Testis (tissue), 2 donors: ENCODE results near the gene POGZ.

ENCODE experiments used
- POLR2A ChIP-seq: fragments of 450-650 bp; IDR thresholded peaks from one replicate; pipeline ENCODE4 v1.6.1; 2017; ENCODE audit warnings: antibody characterized with exemption, mild to moderate bottlenecking, moderate library complexity
- TF ChIP-seq, protein P1 (sequence below), 3 experiments: fragments of 450-650 bp in 2 of 3; fragments of 200-600 bp in 1 of 3; sonication (generic) in 1 of 3; IDR thresholded peaks; one replicate each; pipeline ENCODE4 v1.5.1; 2016 to 2019; ENCODE audit warnings: antibody characterized with exemption in 3 of 3, mild to moderate bottlenecking in 2 of 3, moderate library complexity in 1 of 3

DNA sequence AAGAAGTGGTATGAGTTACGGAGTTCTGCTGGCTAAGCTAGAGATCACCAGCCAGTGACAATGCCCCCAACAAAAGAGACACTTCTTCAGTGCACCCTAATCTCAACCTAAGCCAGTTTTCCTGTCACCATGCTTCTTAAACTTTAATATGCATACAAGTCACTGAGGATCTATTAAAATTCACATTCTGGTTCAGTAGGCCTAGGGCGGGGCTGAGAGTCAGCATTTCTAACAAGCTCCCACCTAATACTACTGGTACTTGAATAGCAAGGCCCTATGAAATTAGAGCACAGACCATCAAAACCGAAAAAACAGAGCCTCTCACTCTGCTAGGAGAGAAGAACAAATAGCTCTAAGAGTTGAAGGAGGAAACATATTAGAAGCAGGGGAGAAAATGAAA lies 52.0 kb downstream of the POGZ start:
- no peak for TF ChIP-seq POLR2A
- TF ChIP-seq, protein P1, sequence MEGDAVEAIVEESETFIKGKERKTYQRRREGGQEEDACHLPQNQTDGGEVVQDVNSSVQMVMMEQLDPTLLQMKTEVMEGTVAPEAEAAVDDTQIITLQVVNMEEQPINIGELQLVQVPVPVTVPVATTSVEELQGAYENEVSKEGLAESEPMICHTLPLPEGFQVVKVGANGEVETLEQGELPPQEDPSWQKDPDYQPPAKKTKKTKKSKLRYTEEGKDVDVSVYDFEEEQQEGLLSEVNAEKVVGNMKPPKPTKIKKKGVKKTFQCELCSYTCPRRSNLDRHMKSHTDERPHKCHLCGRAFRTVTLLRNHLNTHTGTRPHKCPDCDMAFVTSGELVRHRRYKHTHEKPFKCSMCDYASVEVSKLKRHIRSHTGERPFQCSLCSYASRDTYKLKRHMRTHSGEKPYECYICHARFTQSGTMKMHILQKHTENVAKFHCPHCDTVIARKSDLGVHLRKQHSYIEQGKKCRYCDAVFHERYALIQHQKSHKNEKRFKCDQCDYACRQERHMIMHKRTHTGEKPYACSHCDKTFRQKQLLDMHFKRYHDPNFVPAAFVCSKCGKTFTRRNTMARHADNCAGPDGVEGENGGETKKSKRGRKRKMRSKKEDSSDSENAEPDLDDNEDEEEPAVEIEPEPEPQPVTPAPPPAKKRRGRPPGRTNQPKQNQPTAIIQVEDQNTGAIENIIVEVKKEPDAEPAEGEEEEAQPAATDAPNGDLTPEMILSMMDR (IDR thresholded peaks at IDR 0.05) = no peak
